DND-41 (cell line): Measurements from ENCODE around the gene MME.

Experiments used
- EZH2 ChIP-seq: IDR thresholded peaks from 3 replicates; pipeline ENCODE4 v1.6.1; 2012; ENCODE audit warnings: borderline replicate concordance, low read depth, mild to moderate bottlenecking, moderate library complexity, low read length, inconsistent platforms; ENCODE audit not compliant: severe bottlenecking
- TF ChIP-seq, protein P1 (sequence below): IDR thresholded peaks from 2 replicates; pipeline ENCODE4 v1.5.1; 2012; ENCODE audit warnings: borderline replicate concordance, low read length, moderate library complexity, mild to moderate bottlenecking; ENCODE audit not compliant: poor library complexity, severe bottlenecking; ENCODE audit errors: extremely low read depth

- TF ChIP-seq, protein P1, sequence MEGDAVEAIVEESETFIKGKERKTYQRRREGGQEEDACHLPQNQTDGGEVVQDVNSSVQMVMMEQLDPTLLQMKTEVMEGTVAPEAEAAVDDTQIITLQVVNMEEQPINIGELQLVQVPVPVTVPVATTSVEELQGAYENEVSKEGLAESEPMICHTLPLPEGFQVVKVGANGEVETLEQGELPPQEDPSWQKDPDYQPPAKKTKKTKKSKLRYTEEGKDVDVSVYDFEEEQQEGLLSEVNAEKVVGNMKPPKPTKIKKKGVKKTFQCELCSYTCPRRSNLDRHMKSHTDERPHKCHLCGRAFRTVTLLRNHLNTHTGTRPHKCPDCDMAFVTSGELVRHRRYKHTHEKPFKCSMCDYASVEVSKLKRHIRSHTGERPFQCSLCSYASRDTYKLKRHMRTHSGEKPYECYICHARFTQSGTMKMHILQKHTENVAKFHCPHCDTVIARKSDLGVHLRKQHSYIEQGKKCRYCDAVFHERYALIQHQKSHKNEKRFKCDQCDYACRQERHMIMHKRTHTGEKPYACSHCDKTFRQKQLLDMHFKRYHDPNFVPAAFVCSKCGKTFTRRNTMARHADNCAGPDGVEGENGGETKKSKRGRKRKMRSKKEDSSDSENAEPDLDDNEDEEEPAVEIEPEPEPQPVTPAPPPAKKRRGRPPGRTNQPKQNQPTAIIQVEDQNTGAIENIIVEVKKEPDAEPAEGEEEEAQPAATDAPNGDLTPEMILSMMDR = no peak
- TF ChIP-seq EZH2 = no peak
These were observed 105.5 kb downstream of the MME start for GRCh38 chr3:155185631-155186071.
